Epidermal melanocyte (primary cell): ENCODE results near the gene NOM1.
"Not testable (repeated sequence)": the region's sequence is repeated elsewhere in the genome, so short reads cannot be mapped to it uniquely, and the experiment has no call there.

Source experiments
- DNase-seq: peaks from one replicate; pipeline ENCODE4 v3.0.0; 2011; ENCODE audit warnings: low spot score; ENCODE audit not compliant: insufficient read length

The NOM1 gene

DNA sequence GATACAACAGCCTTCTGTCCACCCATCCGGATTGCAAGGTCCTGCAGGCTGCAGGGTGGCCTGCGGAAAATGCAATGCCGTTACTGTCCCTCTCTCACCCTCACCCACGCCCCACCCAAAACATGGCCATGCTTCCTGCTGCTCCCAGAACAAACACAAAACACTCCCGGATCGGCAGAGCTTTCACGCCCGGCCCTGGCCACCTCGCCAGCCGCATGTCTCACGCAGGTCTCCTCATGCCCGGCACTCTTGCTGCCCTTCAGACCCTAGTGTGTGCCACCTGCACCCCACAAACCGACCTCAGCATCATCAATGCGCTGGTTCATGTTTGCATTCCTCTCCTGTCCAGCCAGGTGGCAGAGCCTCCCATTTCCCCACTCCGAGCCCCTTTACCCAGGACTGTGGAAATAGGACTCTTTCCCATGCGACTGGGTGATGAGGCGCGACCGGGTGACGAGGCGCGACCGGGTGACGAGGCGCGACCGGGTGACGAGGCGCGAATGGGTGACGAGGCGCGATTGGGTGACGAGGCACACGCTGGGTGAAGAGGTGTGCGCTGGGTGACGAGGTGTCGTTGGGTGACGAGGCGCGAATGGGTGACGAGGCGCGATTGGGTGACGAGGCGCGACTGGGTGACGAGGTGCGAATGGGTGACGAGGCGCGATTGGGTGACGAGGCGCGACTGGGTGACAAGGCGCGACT, 8.9 kb upstream of the NOM1 start:
- DNase-seq, result no peak

DNA sequence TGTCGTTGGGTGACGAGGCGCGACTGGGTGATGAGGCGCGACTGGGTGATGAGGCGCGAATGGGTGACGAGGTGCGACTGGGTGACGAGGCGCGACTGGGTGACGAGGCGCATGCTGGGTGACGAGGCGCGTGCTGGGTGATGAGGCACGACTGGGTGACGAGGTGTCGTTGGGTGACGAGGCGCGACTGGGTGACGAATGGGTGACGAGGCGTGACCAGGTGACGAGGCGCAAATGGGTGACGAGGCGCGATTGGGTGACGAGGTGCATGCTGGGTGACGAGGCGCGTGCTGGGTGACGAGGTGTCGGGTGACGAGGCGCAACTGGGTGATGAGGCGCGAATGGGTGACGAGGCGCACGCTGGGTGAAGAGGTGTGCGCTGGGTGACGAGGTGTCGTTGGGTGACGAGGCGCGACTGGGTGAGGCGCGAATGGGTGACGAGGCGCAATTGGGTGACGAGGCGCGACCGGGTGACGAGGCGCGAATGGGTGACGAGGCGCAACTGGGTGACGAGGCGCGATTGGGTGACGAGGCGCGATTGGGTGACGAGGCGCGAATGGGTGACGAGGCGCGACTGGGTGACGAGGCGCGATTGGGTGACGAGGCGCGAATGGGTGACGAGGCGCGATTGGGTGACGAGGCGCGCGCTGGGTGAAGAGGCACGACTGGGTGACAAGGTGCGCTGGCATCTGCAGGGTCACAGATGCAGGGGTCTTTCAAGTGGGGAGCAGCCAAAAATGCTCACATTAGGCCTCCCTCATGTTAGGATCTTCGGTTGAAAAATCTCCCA, 7.9 kb upstream of the NOM1 start:
- DNase-seq, result no peak

DNA sequence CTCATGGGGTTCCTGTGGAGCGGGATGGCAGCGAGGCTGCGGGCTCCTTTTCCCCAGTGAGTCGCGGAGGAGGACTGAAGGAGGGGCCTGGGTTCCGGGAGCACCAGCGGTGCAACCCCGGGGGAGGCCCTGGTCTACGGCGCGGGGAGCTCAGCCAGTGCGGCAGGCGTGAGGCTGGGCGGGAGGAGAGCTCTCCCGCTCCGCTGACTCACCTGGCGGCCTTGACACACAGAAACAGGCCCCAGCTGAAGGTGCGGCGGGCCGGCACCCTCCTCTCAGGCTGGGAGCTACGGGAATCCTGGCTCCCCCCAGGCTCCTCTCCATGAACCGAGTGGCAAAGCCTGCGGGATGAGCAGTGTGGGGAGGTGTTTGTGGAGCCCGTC, 6.8 kb upstream of the NOM1 start:
- no peak for DNase-seq

DNA sequence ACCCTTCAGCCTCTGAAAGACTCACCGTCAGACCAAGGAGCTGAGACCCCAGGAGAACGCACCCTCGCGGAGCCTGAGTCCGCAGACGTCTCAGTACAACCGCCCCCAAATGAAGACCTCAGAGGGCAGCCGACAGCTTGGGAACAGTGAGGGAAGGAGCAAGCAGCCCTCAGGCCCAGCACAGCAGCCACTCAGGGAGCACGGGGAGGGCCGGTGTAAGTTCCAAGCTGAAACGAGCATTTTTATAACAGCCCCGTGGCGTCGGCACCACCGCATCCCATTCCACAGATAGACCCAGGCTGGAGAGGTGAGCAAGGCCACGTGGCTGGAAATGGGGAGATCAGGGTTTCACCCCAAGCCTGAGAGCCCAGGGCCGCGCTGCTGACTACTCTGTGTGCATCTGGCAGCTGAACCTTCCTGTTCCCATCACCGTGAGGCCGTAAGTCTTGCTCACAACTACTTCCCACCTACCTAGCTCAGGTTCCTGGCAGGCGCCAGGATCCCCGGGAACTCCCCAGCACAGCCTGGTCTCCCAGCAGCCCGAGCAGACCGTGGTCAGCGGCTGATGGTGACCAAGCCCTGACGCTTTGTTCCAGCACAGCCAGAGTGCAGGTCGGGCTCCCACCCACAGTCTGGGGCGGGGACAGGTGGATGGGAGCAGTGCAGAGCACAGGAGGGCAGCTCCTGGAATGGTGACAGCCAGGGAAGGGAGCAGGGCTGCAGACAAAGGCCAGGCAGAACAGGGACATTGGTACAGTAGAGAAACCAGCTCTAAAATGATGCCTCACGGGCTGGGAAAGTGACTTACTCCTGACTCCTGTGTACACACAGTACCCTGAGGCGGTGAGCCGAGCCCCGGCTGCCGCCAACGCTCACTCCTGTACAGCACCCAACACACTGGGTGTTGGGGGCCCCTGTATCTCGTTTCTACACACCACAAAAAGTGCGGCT, 6.1 kb upstream of the NOM1 start:
- no peak for DNase-seq

DNA sequence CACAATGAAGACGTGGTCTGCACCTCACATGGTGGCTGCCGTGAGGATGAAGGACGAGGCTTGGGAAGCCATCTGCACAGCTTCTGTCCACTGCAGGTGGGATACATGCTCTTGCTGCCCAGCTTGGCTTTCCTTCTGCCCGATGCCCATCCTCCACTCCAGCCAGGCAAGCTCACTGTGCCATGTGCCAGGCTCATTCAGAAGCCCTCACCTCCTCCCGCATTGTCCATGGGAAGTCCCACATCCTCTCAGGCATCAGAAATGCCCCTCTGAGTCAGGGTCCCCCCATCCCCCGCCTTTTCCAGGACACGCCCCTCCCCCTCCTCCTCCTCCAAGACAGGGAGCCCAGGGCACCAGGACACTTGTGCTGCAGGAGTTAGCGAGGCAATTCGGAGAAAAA, 4.6 kb upstream of the NOM1 start:
- no peak for DNase-seq

DNA sequence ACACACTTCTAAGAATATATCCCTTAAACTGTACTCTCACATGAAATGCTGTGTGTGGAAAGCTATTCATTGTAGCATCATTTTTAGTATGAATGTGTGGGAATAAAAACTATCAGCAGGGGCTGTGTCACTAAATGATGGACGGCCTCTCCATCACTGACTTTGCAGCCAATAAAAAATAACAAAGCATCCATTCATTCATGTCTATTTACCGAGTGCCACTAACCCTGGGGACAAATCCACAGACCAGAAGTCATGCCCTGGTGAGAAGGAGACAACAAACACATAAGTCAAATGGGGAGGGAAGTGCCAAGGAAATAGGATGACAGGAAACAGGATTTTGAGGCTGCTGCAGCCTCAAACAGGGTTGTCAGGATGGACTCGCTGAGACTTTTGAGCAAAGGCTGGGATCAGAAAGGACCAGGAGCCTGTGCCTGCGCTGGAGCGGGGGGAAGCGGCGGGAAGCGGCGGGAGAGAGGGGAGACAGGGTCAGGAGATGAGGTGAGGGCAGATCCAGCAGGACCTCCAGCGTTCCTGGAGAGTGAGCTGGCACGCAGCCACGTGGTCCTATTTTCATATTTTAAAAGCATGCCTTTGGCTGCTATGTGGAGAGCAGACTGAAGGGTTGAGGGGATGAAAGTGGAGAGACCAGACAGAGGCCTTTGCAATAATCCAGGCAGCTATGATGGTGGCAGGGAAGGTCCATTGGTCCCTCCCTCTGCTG, 2.2 kb upstream of the NOM1 start:
- no peak for DNase-seq

DNA sequence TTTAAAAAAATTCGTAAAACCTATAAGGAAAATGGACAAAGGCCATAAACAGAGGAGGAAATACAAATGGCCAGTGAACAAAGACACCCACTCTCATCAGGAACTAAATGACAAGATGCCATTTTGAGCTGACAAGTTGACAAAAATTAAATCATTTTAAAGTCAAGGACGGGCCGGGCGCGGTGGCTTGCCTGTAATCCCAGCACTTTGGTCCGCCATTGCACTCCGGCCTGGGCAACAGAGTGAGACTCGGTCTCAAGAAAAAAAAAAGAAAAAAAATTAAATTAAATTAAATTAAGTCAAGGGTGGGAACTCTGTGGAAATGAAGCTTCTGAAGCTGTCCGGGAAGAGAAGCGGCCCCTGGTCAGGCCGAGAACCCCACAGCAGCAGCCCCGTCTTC, 1.2 kb upstream of the NOM1 start:
- DNase-seq, result no peak

DNA sequence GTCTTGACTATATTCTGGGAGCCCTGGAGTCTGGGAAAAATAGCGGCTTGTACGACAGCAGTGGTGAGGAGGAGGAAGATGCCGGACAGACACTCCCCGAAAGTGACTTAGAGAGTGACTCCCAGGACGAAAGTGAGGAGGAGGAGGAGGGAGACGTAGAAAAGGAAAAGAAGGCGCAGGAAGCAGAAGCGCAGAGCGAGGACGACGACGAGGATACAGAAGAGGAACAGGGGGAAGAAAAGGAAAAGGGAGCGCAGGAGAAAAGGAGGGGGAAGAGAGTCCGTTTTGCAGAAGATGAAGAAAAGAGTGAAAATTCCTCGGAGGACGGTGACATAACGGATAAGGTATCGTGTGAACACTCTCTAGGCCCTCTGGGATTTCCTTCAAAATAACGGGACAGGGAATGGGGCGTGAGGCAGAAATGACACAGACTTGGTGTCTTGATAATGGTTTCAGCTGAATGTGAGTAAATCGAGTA, 908 bp downstream of the NOM1 start:
- DNase-seq, result no peak

DNA sequence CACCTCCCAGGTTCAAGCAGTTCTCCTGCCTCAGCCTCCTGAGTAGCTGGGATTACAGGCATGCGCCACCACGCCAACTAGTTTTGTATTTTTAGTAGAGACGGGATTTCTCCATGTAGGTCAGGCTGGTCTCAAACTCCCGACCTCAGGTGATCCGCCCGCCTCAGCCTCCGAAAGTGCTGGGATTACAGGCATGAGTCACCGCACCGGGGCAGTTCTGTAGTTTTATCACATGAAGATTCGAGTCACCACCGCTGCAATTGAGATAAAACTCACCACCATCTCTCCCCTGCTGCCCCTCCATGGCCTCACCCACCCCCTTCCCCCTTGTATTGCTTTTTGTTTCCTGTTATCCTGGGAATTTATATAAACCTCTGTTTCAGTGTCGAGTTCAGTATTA, 3.7 kb downstream of the NOM1 start:
- DNase-seq, result not testable (repeated sequence)

DNA sequence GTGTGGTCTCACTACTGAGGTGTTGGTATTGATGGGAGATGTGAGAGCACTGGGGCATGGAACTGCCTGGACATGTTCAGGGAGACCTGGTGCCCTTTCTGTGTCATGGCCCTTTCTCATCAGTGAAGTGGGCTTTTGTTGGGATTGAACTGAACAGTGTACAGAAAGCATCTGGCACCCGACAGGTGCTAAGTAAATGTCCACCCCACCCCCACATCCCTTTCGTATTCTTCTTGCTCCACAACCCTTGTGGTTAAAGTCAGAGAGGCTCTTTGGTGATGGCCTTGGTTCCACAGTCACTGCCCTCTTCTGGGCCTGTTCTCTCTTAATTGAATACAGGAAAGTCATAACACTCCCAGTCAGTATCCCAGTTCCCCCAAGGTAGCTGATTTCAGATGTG, 5.4 kb downstream of the NOM1 start:
- DNase-seq, result no peak

DNA sequence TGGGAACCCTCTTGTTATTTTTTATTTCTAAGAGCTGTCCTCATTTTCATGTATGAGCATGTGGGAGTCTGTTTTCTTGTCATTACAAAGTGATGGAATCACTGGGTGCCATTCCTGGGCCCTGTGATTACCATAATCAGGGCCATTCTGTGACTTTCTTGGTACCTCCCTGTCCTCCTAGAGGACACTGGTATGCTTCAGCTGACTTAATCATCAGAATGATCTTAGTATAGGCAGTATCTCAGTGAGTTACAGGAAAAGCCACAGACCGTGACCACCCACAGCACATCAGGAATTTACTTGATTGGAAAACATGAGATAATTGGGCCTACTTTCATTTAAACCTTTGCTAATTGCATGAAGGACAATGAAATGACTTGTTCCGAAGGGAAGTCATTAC, 7.2 kb downstream of the NOM1 start:
- DNase-seq, result no peak

DNA sequence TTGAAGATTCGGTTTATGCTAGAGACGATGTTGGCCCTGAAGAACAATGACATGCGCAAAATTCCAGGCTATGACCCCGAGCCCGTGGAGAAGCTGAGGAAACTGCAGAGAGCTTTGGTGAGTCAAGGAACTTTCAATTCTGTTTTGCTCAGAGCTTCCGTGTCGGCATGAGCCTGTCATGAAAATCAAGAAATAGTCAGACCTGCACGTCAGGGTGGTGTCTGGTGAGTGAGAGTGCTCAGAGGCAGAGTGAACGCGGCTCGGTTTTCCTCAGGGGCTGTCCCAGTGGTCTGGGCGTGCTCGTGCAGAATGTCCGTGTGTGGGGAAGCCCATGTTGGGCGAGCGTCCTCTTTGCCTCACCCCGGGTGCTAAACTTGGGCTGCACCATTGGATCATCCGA, 12.6 kb downstream of the NOM1 start:
- DNase-seq, result no peak

DNA sequence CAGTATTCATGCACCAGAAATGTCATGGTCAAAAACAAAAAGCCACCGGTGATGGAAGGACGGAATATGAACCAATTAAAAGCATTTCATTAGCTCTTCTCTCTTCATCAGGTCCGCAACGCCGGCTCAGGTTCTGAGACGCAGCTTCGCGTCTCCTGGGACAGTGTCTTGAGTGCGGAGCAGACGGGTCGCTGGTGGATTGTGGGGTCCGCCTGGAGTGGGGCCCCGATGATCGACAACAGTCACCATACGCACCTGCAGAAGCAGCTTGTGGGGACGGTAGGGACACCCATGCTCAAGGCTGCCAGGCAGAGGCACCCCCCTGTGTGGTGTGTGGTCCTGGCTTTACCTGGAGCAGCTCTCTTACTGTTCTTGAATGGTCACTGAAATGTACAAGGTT, 13.4 kb downstream of the NOM1 start:
- no peak for DNase-seq

DNA sequence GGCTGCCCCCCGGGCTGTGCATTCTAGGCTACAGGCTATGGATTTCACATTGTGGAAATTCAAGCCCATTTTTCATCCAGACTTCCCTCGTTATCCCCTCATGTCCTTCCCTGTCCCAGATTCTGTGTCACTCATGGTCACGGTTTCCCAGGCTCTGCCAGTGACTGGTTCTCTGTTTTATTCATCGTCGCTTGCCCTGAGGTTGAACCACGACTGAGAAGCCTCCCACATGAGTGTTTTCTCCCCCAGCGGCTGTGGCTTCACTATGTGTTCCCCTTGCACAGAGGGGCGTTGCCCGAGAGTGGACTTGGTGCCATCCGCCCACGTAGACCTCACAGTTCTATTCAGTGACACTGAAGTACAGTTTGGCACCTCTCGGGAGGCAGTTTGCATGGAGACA, 14.0 kb downstream of the NOM1 start:
- no peak for DNase-seq

DNA sequence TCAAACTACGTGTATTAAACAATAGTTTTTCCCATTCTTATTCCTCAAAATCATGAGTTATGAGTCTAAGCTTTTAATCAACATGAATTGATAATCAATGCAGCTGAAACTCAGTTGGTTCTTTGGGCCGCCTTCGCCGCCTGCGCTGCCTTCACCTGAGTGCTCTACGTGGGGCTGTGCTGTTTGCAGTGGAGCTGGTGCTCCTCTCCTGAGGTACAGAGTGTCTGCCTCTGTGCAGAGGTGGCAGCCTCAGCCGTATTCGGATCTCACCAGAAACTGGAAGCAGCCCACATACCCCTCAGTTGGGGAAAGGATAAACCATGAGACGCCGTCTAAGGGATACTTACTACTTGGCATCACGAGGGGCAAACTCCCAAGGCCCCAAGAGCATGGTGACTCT, 15.5 kb downstream of the NOM1 start:
- DNase-seq, result no peak

DNA sequence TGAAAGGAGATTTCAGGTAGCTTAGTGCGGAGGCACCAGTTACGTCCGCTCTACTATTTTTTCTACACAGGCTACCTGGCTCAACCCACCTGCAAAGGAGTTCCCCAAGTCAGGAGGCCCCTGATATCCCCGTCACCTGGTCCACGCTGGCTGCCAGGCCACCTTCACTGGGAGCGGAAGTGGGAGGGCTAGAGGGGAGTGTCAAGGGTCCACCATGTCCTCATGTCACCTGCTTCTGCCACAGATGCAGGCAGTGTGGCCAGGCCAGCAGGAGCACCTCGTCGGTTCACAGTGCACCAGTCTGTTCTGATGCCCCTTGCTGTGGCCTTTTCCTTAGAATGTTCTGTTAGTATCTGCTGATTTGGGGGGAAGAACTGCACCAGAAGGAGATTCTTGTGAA, 16.9 kb downstream of the NOM1 start:
- DNase-seq, result no peak

DNA sequence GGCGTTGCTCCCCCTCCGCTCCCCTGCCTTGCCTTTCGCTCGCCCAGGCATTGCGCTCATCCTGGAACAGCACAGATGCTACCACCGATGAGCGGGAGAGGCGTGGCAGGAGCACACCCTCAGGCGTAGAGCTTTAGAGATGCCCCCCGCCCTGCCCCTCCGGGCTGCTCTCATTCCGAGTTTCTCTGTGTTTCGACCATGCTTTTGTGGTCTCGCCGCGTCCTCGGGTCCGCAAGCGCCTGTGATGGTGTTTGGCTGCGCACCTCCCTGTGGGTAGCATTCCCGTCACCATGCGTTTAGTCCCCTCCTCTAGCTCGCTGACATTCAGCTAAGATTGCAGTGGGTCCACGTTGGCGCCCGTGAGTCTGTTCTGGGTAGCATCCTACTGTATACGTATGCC, 18.7 kb downstream of the NOM1 start:
- DNase-seq, result no peak

DNA sequence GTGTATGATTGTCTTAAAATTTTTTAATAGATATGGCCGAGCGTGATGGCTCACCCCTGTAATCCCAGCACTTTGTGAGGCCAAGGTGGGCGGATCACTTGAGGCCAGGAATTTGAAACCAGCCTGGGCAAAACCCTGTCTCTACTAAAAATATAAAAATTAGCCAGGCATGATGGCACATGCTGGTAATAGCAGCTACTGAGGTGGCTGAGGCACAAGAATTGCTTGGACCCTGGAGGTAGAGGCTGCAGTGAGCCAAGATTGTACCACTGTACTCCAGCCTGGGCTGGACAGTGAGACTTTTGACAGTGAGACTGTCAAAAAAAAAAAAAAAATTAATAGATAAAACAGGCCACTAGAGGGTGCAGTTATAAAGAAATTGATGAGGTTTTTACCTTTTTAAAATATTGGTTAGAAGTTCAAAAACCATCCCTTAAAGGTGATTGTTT, 20.5 kb downstream of the NOM1 start:
- no peak for DNase-seq

DNA sequence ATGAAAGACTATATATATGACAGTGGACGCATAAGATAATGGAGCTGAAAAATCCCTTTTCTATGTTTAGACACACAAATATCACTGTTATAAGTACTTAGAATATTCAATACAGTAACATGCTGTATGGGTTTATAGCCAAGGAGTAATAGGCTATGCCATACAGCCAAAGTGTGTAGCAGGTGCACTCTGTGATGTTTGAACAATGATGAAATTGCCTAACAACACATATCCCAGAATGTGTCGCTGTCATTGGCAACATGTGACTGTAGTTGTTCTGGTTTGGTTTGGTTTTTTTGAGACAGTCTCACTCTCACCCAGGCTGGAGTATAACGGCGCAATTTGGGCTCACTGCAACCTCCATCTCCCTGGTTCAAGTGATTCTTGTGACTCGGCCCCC, 26.1 kb downstream of the NOM1 start:
- no peak for DNase-seq

DNA sequence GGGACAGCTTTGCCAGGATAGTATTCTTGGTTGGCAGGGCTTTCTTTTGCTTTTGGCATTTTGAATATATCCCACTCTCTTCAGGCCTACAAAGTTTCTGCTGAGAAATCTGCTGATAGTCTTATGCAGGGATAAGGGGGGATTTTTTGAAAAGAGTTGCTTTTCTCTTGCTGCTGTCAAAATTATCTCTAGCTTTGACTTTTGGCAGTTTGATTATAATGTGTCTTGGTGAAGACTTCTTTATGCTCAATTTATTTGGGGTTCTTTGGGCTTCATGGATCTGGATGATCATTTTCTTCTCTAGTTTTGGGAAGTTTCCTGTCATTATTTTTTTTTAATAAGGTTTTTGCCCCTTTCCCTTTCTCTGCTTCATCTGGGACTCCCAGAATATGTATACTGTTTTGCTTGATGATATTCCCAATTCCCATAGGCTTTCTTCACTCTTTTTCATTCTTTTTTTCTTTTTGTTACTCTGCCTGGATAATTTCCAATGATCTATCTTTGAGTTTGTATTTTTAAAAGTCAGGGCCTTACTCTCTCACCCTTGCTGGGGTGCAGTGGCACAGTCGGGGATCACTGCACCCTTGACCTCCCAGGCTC, 29.6 kb downstream of the NOM1 start:
- DNase-seq, result no peak

DNA sequence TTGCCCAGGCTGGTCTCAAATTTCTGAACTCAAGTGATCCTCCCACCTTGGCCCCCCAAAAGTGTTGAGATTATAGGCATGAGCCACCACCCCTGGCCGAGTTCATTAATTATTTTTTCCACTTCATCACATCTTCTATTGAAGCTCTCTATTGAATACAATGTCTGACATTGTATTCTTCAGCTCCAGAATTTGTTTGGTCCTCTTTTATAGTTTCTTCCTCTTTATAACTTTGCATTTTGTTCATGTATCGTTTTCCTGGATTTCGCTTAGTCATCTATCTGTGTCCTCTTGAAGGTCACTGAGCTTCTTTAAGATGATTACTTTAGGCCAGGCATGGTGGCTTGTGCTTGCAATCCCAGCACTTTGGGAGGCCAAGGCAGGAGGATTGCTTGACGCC, 30.2 kb downstream of the NOM1 start:
- no peak for DNase-seq
